SK-N-SH (cell line): ENCODE results near the gene VIPR2. TPM values are rescaled to one million over a fixed set of nuclear protein-coding genes. Genes with fewer than 3 reads are reported as not detected.

ENCODE experiments used
- CTCF ChIA-PET: fragments of 300-600, 350-600 bp; formaldehyde crosslinking; extraction: SDS; loops from one replicate; lab custom pipeline; 2021; lab: Yijun Ruan, JAX
- POLR2A ChIA-PET: fragments of 350-600 bp; sonication (Branson Sonifier 250); formaldehyde crosslinking; extraction: SDS; loops from one replicate; lab custom pipeline; 2020; ENCODE audit warnings: antibody characterized with exemption, inconsistent platforms; lab: Yijun Ruan, JAX
- DNase-seq: peaks from one replicate; pipeline ENCODE4 v3.0.0; 2012
- H2AFZ ChIP-seq: fragments of 200-600 bp; sonication (generic); 2 replicates; pipeline ENCODE4 v1.8.1; 2016; ENCODE audit warnings: antibody characterized with exemption, mild to moderate bottlenecking, low read depth
- H3F3A ChIP-seq: fragments of 200-600 bp; sonication (generic); replicated peaks from 2 replicates; pipeline ENCODE3; 2016; ENCODE audit warnings: antibody characterized with exemption, mild to moderate bottlenecking; ENCODE audit not compliant: insufficient read depth
- H3K27ac ChIP-seq, 2 experiments: fragments of 200-500 bp in 1 of 2; fragments of 200-600 bp in 1 of 2; sonication (Bioruptor generic) in 1 of 2; sonication (generic), shearing (Covaris generic) in 1 of 2; 2 replicates each; pipeline versions ENCODE4 v1.5.1 to v1.6.1; 2014 to 2016; ENCODE audit warnings: low read depth in 2 of 2, inconsistent platforms in 1 of 2, low read length in 1 of 2, mild to moderate bottlenecking in 1 of 2, mixed read lengths in 1 of 2
- H3K27me3 ChIP-seq: fragments of 200-600 bp; sonication (generic), shearing (Covaris generic); 2 replicates; pipeline ENCODE4 v1.6.1; 2016; ENCODE audit warnings: mixed run types; ENCODE audit not compliant: insufficient read depth
- H3K36me3 ChIP-seq, 2 experiments: fragments of 200-500 bp in 1 of 2; fragments of 200-600 bp in 1 of 2; sonication (Bioruptor generic) in 1 of 2; sonication (generic) in 1 of 2; replicated peaks in 1 of 2; 2 replicates each; pipeline versions ENCODE3 to v1.5.1; 2014 to 2016; ENCODE audit warnings: low read length in 1 of 2, mild to moderate bottlenecking in 1 of 2; ENCODE audit not compliant: insufficient read depth in 2 of 2, control insufficient read depth in 1 of 2
- H3K4me1 ChIP-seq, 2 experiments: fragments of 200-500 bp in 1 of 2; fragments of 200-600 bp in 1 of 2; sonication (Bioruptor generic) in 1 of 2; sonication (generic), shearing (Covaris generic) in 1 of 2; 2 replicates each; pipeline versions ENCODE4 v1.5.1 to v1.6.1; 2014 to 2016; ENCODE audit warnings: low read depth in 1 of 2, low read length in 1 of 2, mixed run types in 1 of 2; ENCODE audit not compliant: insufficient read depth in 2 of 2, control insufficient read depth in 1 of 2
- H3K4me2 ChIP-seq: fragments of 200-600 bp; sonication (generic), shearing (Covaris generic); 2 replicates; pipeline ENCODE4 v1.6.1; 2017; ENCODE audit warnings: mixed run types
- H3K4me3 ChIP-seq, 2 experiments: fragments of 200-500 bp in 1 of 2; fragments of 200-600 bp in 1 of 2; sonication (Bioruptor generic) in 1 of 2; sonication (generic), shearing (Covaris generic) in 1 of 2; 2 replicates each; pipeline versions ENCODE4 v1.5.1 to v1.8.1; 2014 to 2016; ENCODE audit warnings: low read depth in 2 of 2, inconsistent platforms in 1 of 2, low read length in 1 of 2, mild to moderate bottlenecking in 1 of 2, mixed read lengths in 1 of 2, moderate library complexity in 1 of 2
- H3K79me2 ChIP-seq: fragments of 200-600 bp; sonication (generic); 2 replicates; pipeline ENCODE4 v1.8.1; 2017; ENCODE audit warnings: mild to moderate bottlenecking; ENCODE audit not compliant: insufficient read depth
- H3K9ac ChIP-seq: fragments of 200-600 bp; sonication (generic); 2 replicates; pipeline ENCODE4 v1.6.1; 2017; ENCODE audit warnings: mixed run types
- H3K9me2 ChIP-seq: fragments of 200-600 bp; sonication (generic); 2 replicates; pipeline ENCODE4 v1.6.1; 2017; ENCODE audit warnings: mixed run types
- H3K9me3 ChIP-seq: fragments of 200-600 bp; sonication (generic); 2 replicates; pipeline ENCODE4 v1.6.1; 2017; ENCODE audit warnings: mixed run types, mild to moderate bottlenecking, moderate library complexity
- H4K20me1 ChIP-seq: fragments of 200-600 bp; sonication (generic); 2 replicates; pipeline ENCODE4 v1.6.1; 2017; ENCODE audit warnings: mild to moderate bottlenecking, mixed run types; ENCODE audit not compliant: insufficient read depth
- CTCF ChIP-seq: fragments of 200-600 bp; sonication (generic); IDR thresholded peaks from 2 replicates; pipeline ENCODE4 v1.6.1; 2017; ENCODE audit warnings: antibody characterized with exemption, mild to moderate bottlenecking, moderate library complexity
- EP300 ChIP-seq, 2 experiments: IDR thresholded peaks; 2 replicates each; pipeline versions ENCODE4 v1.4.0 to v1.6.1; 2012; ENCODE audit warnings: borderline replicate concordance in 1 of 2, low read depth in 1 of 2, low read length in 1 of 2
- EZH2phosphoT487 ChIP-seq: fragments of 200-600 bp; sonication (generic); IDR thresholded peaks from 2 replicates; pipeline ENCODE4 v1.6.1; 2017; ENCODE audit warnings: low read depth, mixed run types, mild to moderate bottlenecking, antibody characterized with exemption, moderate library complexity, borderline replicate concordance
- GATA2 ChIP-seq: sonication (generic); formaldehyde crosslinking; IDR thresholded peaks from 2 replicates; pipeline ENCODE4 v1.5.0; 2020; ENCODE audit warnings: mild to moderate bottlenecking, missing genetic modification reagents
- IRF3 ChIP-seq: fragments of 150-350 bp; IDR thresholded peaks from 2 replicates; pipeline ENCODE4 v1.6.1; 2016; ENCODE audit warnings: mild to moderate bottlenecking, low read depth, low read length
- JUND ChIP-seq: IDR thresholded peaks from 2 replicates; pipeline ENCODE4 v1.4.0; 2012
- MAX ChIP-seq: IDR thresholded peaks from 2 replicates; pipeline ENCODE4 v1.4.0; 2012; ENCODE audit warnings: low read depth
- MEF2A ChIP-seq: IDR thresholded peaks from 2 replicates; pipeline ENCODE4 v1.4.0; 2012; ENCODE audit warnings: low read depth, borderline replicate concordance
- MXI1 ChIP-seq: IDR thresholded peaks from 2 replicates; pipeline ENCODE4 v1.6.1; 2012; ENCODE audit warnings: mild to moderate bottlenecking, low read depth, low read length, improper control_type of control experiment
- PBX3 ChIP-seq: IDR thresholded peaks from 2 replicates; pipeline ENCODE4; 2012
- POLR2AphosphoS5 ChIP-seq: IDR thresholded peaks from 2 replicates; pipeline ENCODE4 v1.6.1; 2012; ENCODE audit warnings: low read depth, low read length
- RAD21 ChIP-seq: IDR thresholded peaks from 2 replicates; pipeline ENCODE4 v1.6.1; 2012; ENCODE audit warnings: mild to moderate bottlenecking, low read length
- RCOR1 ChIP-seq: fragments of 150-350 bp; IDR thresholded peaks from 2 replicates; pipeline ENCODE4 v1.6.1; 2017; ENCODE audit warnings: antibody characterized with exemption, low read length
- RFX5 ChIP-seq: IDR thresholded peaks from 2 replicates; pipeline ENCODE4 v1.6.1; 2012; ENCODE audit warnings: mild to moderate bottlenecking, improper control_type of control experiment, low read length
- RXRA ChIP-seq: IDR thresholded peaks from 2 replicates; pipeline ENCODE4 v1.4.0; 2012; ENCODE audit warnings: low read depth, mild to moderate bottlenecking, borderline replicate concordance
- SMC3 ChIP-seq: IDR thresholded peaks from 2 replicates; pipeline ENCODE4 v1.6.1; 2012; ENCODE audit warnings: low read depth, low read length, improper control_type of control experiment
- TEAD4 ChIP-seq: IDR thresholded peaks from 2 replicates; pipeline ENCODE4 v1.4.0; 2012; ENCODE audit warnings: mild to moderate bottlenecking, borderline replicate concordance; ENCODE audit not compliant: insufficient read depth
- WGBS: methylation state at CpG from one replicate; pipeline ENCODE4 v1.1.6; 2017; ENCODE audit warnings: low lambda C conversion rate; 5-methylcytosine and 5-hydroxymethylcytosine counted together
- polyA plus RNA-seq, 3 experiments: library from polyadenylated mRNA; depleted of rRNA; stranded (reverse); fragments of >200 nt; gene quantifications; 2 replicates each; pipeline ENCODE4 v1.2.3, GENCODE V29; 2012

The VIPR2 gene
- polyA plus RNA-seq, 1 of the 3 experiments (the other 2 are of a cell fraction): not detected

- Histone ChIP-seq H3K27me3 (no peaks in the 10 kb centered on the region), H3K9ac (no peak overlapping the region), H3K4me3 (no peak overlapping the region; a peak in 1 of 4 replicates), H3K79me2 (no peaks in the 10 kb centered on the region), H3K9me2 (no peaks in the 10 kb centered on the region), H3F3A (no peaks in the 10 kb centered on the region), H2AFZ (no peak overlapping the region), H3K27ac (no peak overlapping the region), H3K36me3 (no peaks in the 10 kb centered on the region), H3K4me1 (no peaks in the 10 kb centered on the region)
- POLR2A ChIA-PET: no interaction called here
- 55% methylated on average over 10 of the region's 10 CpGs for WGBS
- TF ChIP-seq MEF2A (no peak), RCOR1 (no peak), EP300 (IDR thresholded peaks at IDR 0.05; ENCODE audit: borderline replicate concordance in 1 of 2, low read depth in 1 of 2, low read length in 1 of 2) (no peak), CTCF (no peak), RFX5 (no peak), PBX3 (no peak), RAD21 (no peak), SMC3 (no peak), GATA2 (CRISPR knock-in tag) (no peak), TEAD4 (no peak)
- TF ChIP-seq, all 33 proteins: peak for 0
- H4K20me1 ChIP-seq: no peaks in the 10 kb centered on the region
- no peak overlapping the region for H3K4me2 ChIP-seq
- CTCF ChIA-PET: interaction anchor here (1.0 kb wide), 1 partner anchor 27 kb away, joined by 3 read pairs; no protein-coding TSS in a partner anchor
- no peaks in the 10 kb centered on the region for H3K9me3 ChIP-seq
- DNase-seq: no peak
Observed at GRCh38 chr7:159004411-159004810, 140.3 kb downstream of the VIPR2 start.

GRCh38 chr7:159001811-159002210, 142.9 kb downstream of the VIPR2 start:
- DNase-seq: no peak
- Histone ChIP-seq H3F3A (no peaks in the 10 kb centered on the region), H3K4me1 (peaks cover 0 to 6% of the 10 kb centered on the region in 2 experiments; a peak in 1 of 4 replicates), H3K79me2 (no peaks in the 10 kb centered on the region), H2AFZ (no peak overlapping the region), H3K9me3 (no peaks in the 10 kb centered on the region), H3K4me3 (no peak overlapping the region), H3K27me3 (no peaks in the 10 kb centered on the region), H3K9ac (no peak overlapping the region), H3K9me2 (no peaks in the 10 kb centered on the region), H3K4me2 (no peak overlapping the region), H4K20me1 (no peaks in the 10 kb centered on the region), H3K27ac (no peak overlapping the region), H3K36me3 (no peaks in the 10 kb centered on the region)
- CTCF ChIA-PET: interaction anchor here (1.2 to 3.5 kb wide), 2 partner anchors 25 to 108 kb away, joined by 3 to 17 read pairs; no protein-coding TSS in a partner anchor
- no peak for TF ChIP-seq IRF3
- TF ChIP-seq EZH2phosphoT487: no peak
- no peak for TF ChIP-seq PBX3
- no peak for TF ChIP-seq RCOR1
- no peak for TF ChIP-seq MXI1
- TF ChIP-seq POLR2AphosphoS5: no peak
- TF ChIP-seq RFX5: no peak
- no peak for TF ChIP-seq RAD21
- no peak for TF ChIP-seq JUND
- no peak for TF ChIP-seq GATA2 (CRISPR knock-in tag)
- no peak for TF ChIP-seq RXRA
- TF ChIP-seq MAX: no peak
- TF ChIP-seq SMC3: no peak
- POLR2A ChIA-PET: no interaction called here
- whole genome bisulfite sequencing: 49% methylated on average over 12 of the region's 12 CpGs
